Thoracic aorta (tissue), 2 donors: Measurements from ENCODE around the gene ADAR. TPM values are rescaled to one million over a fixed set of nuclear protein-coding genes. Genes with fewer than 3 reads are reported as not detected.

Source experiments
- ATAC-seq: fragments of 150-250 bp; one replicate; pipeline ENCODE4 v1.8.0; 2017; ENCODE audit warnings: low read depth; ENCODE audit not compliant: insufficient number of reproducible peaks, low FRiP score
- DNase-seq: peaks from one replicate; pipeline ENCODE4 v3.0.0-alpha.2; 2020; ENCODE audit warnings: low spot score
- H3K27ac ChIP-seq, 2 donors: fragments of 200-600 bp; sonication (generic); 1 replicate in 1 of 2; 2 replicates in 1 of 2; pipeline ENCODE4 v1.5.1; 2016; ENCODE audit warnings: mild to moderate bottlenecking in 2 of 2, moderate library complexity in 2 of 2
- H3K27me3 ChIP-seq: fragments of 200-600 bp; sonication (generic); replicated peaks from 2 replicates; pipeline ENCODE4 v1.6.0; 2016; ENCODE audit warnings: mild to moderate bottlenecking; ENCODE audit not compliant: insufficient read depth
- H3K36me3 ChIP-seq: fragments of 200-600 bp; sonication (generic); one replicate; pipeline ENCODE4 v1.5.1; 2016
- H3K4me1 ChIP-seq, 2 donors: fragments of 200-600 bp; sonication (generic); 1 replicate in 1 of 2; 2 replicates in 1 of 2; pipeline versions ENCODE4 v1.5.1 to v1.6.0; 2016; ENCODE audit warnings: low read depth in 2 of 2, mild to moderate bottlenecking in 1 of 2; ENCODE audit not compliant: control insufficient read depth in 1 of 2
- H3K4me3 ChIP-seq: fragments of 200-600 bp; sonication (generic); 2 replicates; pipeline ENCODE4 v1.5.1; 2016; ENCODE audit warnings: mild to moderate bottlenecking
- H3K9me3 ChIP-seq: fragments of 200-600 bp; sonication (generic); 2 replicates; pipeline ENCODE4 v1.5.1; 2016
- CTCF ChIP-seq: fragments of 200-600 bp; sonication (generic); IDR thresholded peaks from one replicate; pipeline ENCODE4 v1.5.1; 2019; ENCODE audit warnings: antibody characterized with exemption
- total RNA-seq, 2 donors: library from RNA; depleted of rRNA; stranded (reverse); fragments of >200 nt; gene quantifications; one replicate each; pipeline versions ENCODE4 v1.1.0 to v1.2.3, GENCODE V29; 2016

The ADAR gene
- total RNA-seq, 2 donors from 2014 or later: 86.1 to 149 TPM

GRCh38 chr1:154557939-154558719 is 49.9 kb downstream of the ADAR start, which contains the start of gene UBE2Q1:
Gene UBE2Q1, minus strand, starts transcription at chr1:154558662. Its CDS starts 109 bp downstream, at chr1:154558553.
- ATAC-seq (no peak), DNase-seq (no peak)
- peak within 1 kb of the TSS; percentile 92 for H3K4me3 ChIP-seq

GRCh38 chr1:154557248-154557938 is 50.6 kb downstream of the ADAR start:
- Histone ChIP-seq H3K27ac (peak overlapping the region in 1 of 2 donors; percentile 72), H3K4me3 (peak overlapping the region; percentile 92), H3K36me3 (peaks cover 33% of the 10 kb centered on the region), H3K9me3 (no peaks in the 10 kb centered on the region), H3K27me3 (no peaks in the 10 kb centered on the region), H3K4me1 (peaks cover 12 to 25% of the 10 kb centered on the region in 2 donors)
- ATAC-seq (no peak), DNase-seq (no peak)
- no peak for TF ChIP-seq CTCF

More at GRCh38 chr1:154557939-154558719, 49.9 kb downstream of the ADAR start, which contains the start of gene UBE2Q1:
- Histone ChIP-seq H3K27ac (peak within 1 kb of the TSS; percentile 72 to 92), H3K4me1 (peaks cover 12 to 25% of the 10 kb centered on the region in 2 donors), H3K27me3 (no peaks in the 10 kb centered on the region), H3K36me3 (peaks cover 26% of the 10 kb centered on the region), H3K9me3 (no peaks in the 10 kb centered on the region)
- TF ChIP-seq CTCF: no peak

- Histone ChIP-seq H3K4me3 (peak overlapping the region; percentile 92), H3K27me3 (no peaks in the 10 kb centered on the region), H3K27ac (peak overlapping the region in 1 of 2 donors; percentile 34), H3K9me3 (no peaks in the 10 kb centered on the region), H3K4me1 (peaks cover 12 to 25% of the 10 kb centered on the region in 2 donors), H3K36me3 (peaks cover 43% of the 10 kb centered on the region)
- DNase-seq (no peak), ATAC-seq (no peak)
- TF ChIP-seq CTCF: no peak
Measured at GRCh38 chr1:154556422-154556821, 51.6 kb downstream of the ADAR start.

- no peak overlapping the region for H3K27ac ChIP-seq
- TF ChIP-seq CTCF: no peak
- ATAC-seq (no peak), DNase-seq (no peak)
- no peaks in the 10 kb centered on the region for H3K9me3 ChIP-seq
- H3K4me1 ChIP-seq: peaks cover 12 to 34% of the 10 kb centered on the region in 2 donors
- H3K36me3 ChIP-seq: peaks cover 69% of the 10 kb centered on the region
- H3K27me3 ChIP-seq: no peaks in the 10 kb centered on the region
- H3K4me3 ChIP-seq: no peak overlapping the region
Measured at GRCh38 chr1:154553056-154554030, 54.6 kb downstream of the ADAR start.
